GM23338 (cell line): ENCODE data around the gene APIP. TPM values are rescaled to one million over a fixed set of nuclear protein-coding genes. Genes with fewer than 3 reads are reported as not detected.

ENCODE experiments used
- ATAC-seq: fragments of 200-7000 bp; cut with Tn5 transposase; 3 replicates; pipeline ENCODE4 v1.9.1; 2020
- DNase-seq: peaks from one replicate; pipeline ENCODE4 v3.0.0-alpha.2; 2015; ENCODE audit warnings: low spot score
- H2AFZ ChIP-seq: fragments of 200-600 bp; sonication (generic); 2 replicates; pipeline ENCODE4 v1.8.0; 2016; ENCODE audit warnings: antibody characterized with exemption, mild to moderate bottlenecking, moderate library complexity
- H3F3A ChIP-seq: fragments of 200-600 bp; sonication (generic); replicated peaks from 2 replicates; pipeline ENCODE4 v1.8.0; 2017; ENCODE audit warnings: antibody characterized with exemption, mixed run types, low read depth
- H3K27ac ChIP-seq: fragments of 200-600 bp; sonication (generic); 2 replicates; pipeline ENCODE4 v1.6.1; 2016; ENCODE audit warnings: low read depth
- H3K27me3 ChIP-seq: fragments of 200-600 bp; sonication (generic); 2 replicates; pipeline ENCODE4 v1.8.0; 2016; ENCODE audit warnings: mild to moderate bottlenecking, mixed run types, moderate library complexity; ENCODE audit not compliant: insufficient read depth
- H3K36me3 ChIP-seq: fragments of 200-600 bp; sonication (generic); 2 replicates; pipeline ENCODE4 v1.8.0; 2016; ENCODE audit warnings: mild to moderate bottlenecking; ENCODE audit not compliant: insufficient read depth
- H3K4me1 ChIP-seq: fragments of 200-600 bp; sonication (generic); 2 replicates; pipeline ENCODE4 v1.8.0; 2016; ENCODE audit warnings: mild to moderate bottlenecking, moderate library complexity; ENCODE audit not compliant: insufficient read depth
- H3K4me2 ChIP-seq: fragments of 200-600 bp; sonication (generic); 2 replicates; pipeline ENCODE4 v1.7.1; 2017; ENCODE audit warnings: mixed run types
- H3K4me3 ChIP-seq: fragments of 200-600 bp; sonication (generic); 2 replicates; pipeline ENCODE4 v1.6.1; 2016; ENCODE audit warnings: mixed run types
- H3K79me2 ChIP-seq: fragments of 200-600 bp; sonication (generic); replicated peaks from 2 replicates; pipeline ENCODE4 v1.8.0; 2017; ENCODE audit warnings: mild to moderate bottlenecking; ENCODE audit not compliant: insufficient read depth
- H3K9me2 ChIP-seq: fragments of 200-600 bp; sonication (generic); 2 replicates; pipeline ENCODE4 v1.8.0; 2017; ENCODE audit not compliant: insufficient read depth
- H4K20me1 ChIP-seq: fragments of 200-600 bp; sonication (generic); replicated peaks from 2 replicates; pipeline ENCODE4 v1.8.0; 2017; ENCODE audit warnings: mild to moderate bottlenecking; ENCODE audit not compliant: insufficient read depth
- H3K27ac Mint-ChIP-seq: 2 replicates; pipeline ENCODE4 v1.8.0; 2020; ENCODE audit warnings: inconsistent platforms, mild to moderate bottlenecking, moderate library complexity, mixed read lengths
- H3K27me3 Mint-ChIP-seq: 3 replicates; pipeline ENCODE4 v1.8.0; 2022; ENCODE audit warnings: low read depth, mild to moderate bottlenecking, moderate library complexity, mixed read lengths, inconsistent platforms; ENCODE audit not compliant: insufficient read depth, poor library complexity
- H3K36me3 Mint-ChIP-seq: 3 replicates; pipeline ENCODE4 v1.8.0; 2021; ENCODE audit warnings: low read depth, mild to moderate bottlenecking, inconsistent platforms, moderate library complexity, mixed read lengths
- H3K4me1 Mint-ChIP-seq: 3 replicates; pipeline ENCODE4 v1.8.0; 2020; ENCODE audit warnings: mild to moderate bottlenecking, inconsistent platforms, mixed read lengths
- H3K4me3 Mint-ChIP-seq: 3 replicates; pipeline ENCODE4 v1.8.0; 2021; ENCODE audit warnings: moderate library complexity, mild to moderate bottlenecking, inconsistent platforms, mixed read lengths
- H3K9me3 Mint-ChIP-seq: 3 replicates; pipeline ENCODE4 v1.8.0; 2020; ENCODE audit warnings: moderate library complexity, mild to moderate bottlenecking, inconsistent platforms, mixed read lengths
- CTCF ChIP-seq, 2 experiments: fragments of 200-600 bp in 1 of 2; sonication (generic) in 1 of 2; conservative IDR thresholded peaks; 2 replicates each; pipeline versions ENCODE4 v1.5.1 to v1.6.1; 2016 to 2017; ENCODE audit warnings: antibody characterized with exemption in 2 of 2, low read depth in 2 of 2, mild to moderate bottlenecking in 2 of 2, moderate library complexity in 1 of 2
- EZH2 ChIP-seq: fragments of 200-600 bp; sonication (generic); IDR thresholded peaks from one replicate; pipeline ENCODE4 v1.8.0; 2017; ENCODE audit warnings: antibody characterized with exemption, mild to moderate bottlenecking, low read depth; ENCODE audit not compliant: unreplicated experiment
- POLR2AphosphoS5 ChIP-seq: IDR thresholded peaks from 2 replicates; pipeline ENCODE4 v1.6.1; 2016; ENCODE audit warnings: antibody characterized with exemption, low read depth
- REST ChIP-seq: IDR thresholded peaks from one replicate; pipeline ENCODE4 v1.6.1; 2018; ENCODE audit warnings: antibody characterized with exemption; ENCODE audit not compliant: unreplicated experiment
- ZNF331 ChIP-seq: fragments of 250-450 bp; sonication (Bioruptor Pico); IDR thresholded peaks from 2 replicates; pipeline ENCODE4 v1.5.0; 2020; ENCODE audit warnings: low read depth, mild to moderate bottlenecking, moderate library complexity
- ZNF462 ChIP-seq: fragments of 250-450 bp; sonication (Bioruptor Pico); IDR thresholded peaks from 2 replicates; pipeline ENCODE4 v1.5.0; 2020; ENCODE audit warnings: mild to moderate bottlenecking, moderate library complexity
- polyA plus RNA-seq: library from polyadenylated mRNA; unstranded; fragments of >200 nt; fragmentation: Nextera tagmentation; extraction: Ambion mirVana; gene quantifications from 2 replicates; pipeline ENCODE4 v1.2.1, GENCODE V29; 2016
- total RNA-seq: library from RNA; depleted of rRNA; stranded (reverse); fragments of >200 nt; shearing (Covaris generic); gene quantifications from 2 replicates; pipeline ENCODE4 v1.2.3, GENCODE V29; 2014

The APIP gene
- total and polyA plus RNA-seq, 2 experiments from 2014 or later, result 35.7 to 50.3 TPM

- no peaks in the 10 kb centered on the region for H3K9me3 Mint-ChIP-seq
These were observed 29.6 kb downstream of the APIP start for GRCh38 chr11:34886609-34887008.

More at GRCh38 chr11:34886609-34887008, 29.6 kb downstream of the APIP start:
- Histone ChIP-seq H3K4me2 (no peak overlapping the region), H3F3A (no peaks in the 10 kb centered on the region), H3K27me3 (no peaks in the 10 kb centered on the region), H3K79me2 (no peaks in the 10 kb centered on the region), H4K20me1 (no peaks in the 10 kb centered on the region), H3K36me3 (peaks cover 5% of the 10 kb centered on the region; the same call in 1 of the 2 replicates), H3K4me1 (no peaks in the 10 kb centered on the region), H3K27ac (no peak overlapping the region), H3K4me3 (no peak overlapping the region), H2AFZ (no peak overlapping the region), H3K9me2 (no peaks in the 10 kb centered on the region)
- H3K27me3 Mint-ChIP-seq, result no peaks in the 10 kb centered on the region
- no peak overlapping the region for H3K27ac Mint-ChIP-seq
- no peaks in the 10 kb centered on the region for H3K4me1 Mint-ChIP-seq
- no peak for TF ChIP-seq REST
- TF ChIP-seq EZH2, result no peak
- no peak for TF ChIP-seq POLR2AphosphoS5
- no peak for TF ChIP-seq ZNF462
- TF ChIP-seq CTCF (conservative IDR thresholded peaks at IDR 0.05; ENCODE audit: low read depth in 2 of 2), result no peak
- TF ChIP-seq ZNF331 (CRISPR knock-in tag), result no peak
- no peak overlapping the region for H3K4me3 Mint-ChIP-seq
- DNase-seq (no peak), ATAC-seq (no peak)
- peaks cover 13% of the 10 kb centered on the region; the same call in 2 of the 3 replicates for H3K36me3 Mint-ChIP-seq
